Measurements from ENCODE around the gene GALNT10.

GALNT10 gene

DNA sequence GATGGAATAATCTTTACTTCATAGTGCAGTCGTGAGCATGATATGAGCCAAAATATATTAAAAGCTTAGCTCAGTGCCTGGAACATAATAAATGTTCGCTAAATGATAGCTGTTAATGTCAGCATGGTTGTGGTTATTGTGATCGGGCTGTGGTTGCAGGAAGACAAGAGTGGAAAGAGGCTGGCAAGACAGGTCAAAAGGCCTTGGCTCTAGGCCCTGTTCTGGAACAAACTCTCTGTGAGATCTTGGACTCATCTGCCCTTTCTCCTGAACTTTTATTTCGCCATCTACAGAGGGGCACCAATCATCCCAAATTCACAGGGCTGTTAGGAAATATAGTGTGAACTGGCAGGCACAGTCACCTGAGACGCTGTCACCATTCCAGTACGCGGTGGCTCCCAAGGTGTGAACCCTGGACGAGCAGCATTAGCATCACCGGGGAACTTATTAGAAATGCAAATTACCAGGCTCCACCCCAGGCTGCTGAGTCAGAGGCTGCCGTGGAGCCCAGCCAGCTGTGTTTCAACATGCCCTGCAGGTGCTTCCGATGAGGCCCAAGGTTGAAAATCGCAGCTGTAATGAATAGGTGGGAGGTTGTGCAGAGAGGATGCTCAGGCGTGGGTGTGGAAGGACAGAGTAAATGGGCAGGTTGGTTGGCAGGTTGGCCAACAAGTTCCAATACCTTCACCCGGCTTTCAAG is 205.0 kb downstream of the GALNT10 start:
- no CpG with 5 or more reads among the region's 14 CpGs for WGBS (ENCODE audit: extremely low coverage, insufficient coverage, insufficient read length)
- H3K9ac ChIP-seq (ENCODE audit: low read length): no peak overlapping the region
- H3K79me1 ChIP-seq (ENCODE audit: low read length): no peaks in the 10 kb centered on the region
- H3K9me3 ChIP-seq (ENCODE audit: insufficient read depth, low read depth, low read length): no peaks in the 10 kb centered on the region
- H2BK5ac ChIP-seq (ENCODE audit: low read depth, low read length, poor library complexity): no peak overlapping the region
- peaks cover 36 to 57% of the 10 kb centered on the region in 2 experiments for H3K36me3 ChIP-seq (ENCODE audit: control insufficient read depth in 1 of 2, insufficient read depth in 2 of 2, low read length in 2 of 2)
- no peak overlapping the region for H3K4me2 ChIP-seq (ENCODE audit: low read length)
- no peak overlapping the region for H2AFZ ChIP-seq (ENCODE audit: insufficient read depth, low read length, poor library complexity)
- H3K4ac ChIP-seq (ENCODE audit: low read depth, low read length): no peak overlapping the region
- no peak overlapping the region for H2BK12ac ChIP-seq (ENCODE audit: low read length)
- H3K4me3 ChIP-seq (ENCODE audit: low read depth, low read length): no peak overlapping the region
- H4K91ac ChIP-seq (ENCODE audit: low read depth, low read length): no peak overlapping the region
- H4K12ac ChIP-seq (ENCODE audit: low read depth, low read length): no peak overlapping the region
- no peak overlapping the region for H4K8ac ChIP-seq (ENCODE audit: low read depth, low read length)
- H3K14ac ChIP-seq (ENCODE audit: low read length): no peak overlapping the region
- H2BK120ac ChIP-seq (ENCODE audit: insufficient read depth, low read length, poor library complexity): no peak overlapping the region
- no peak overlapping the region for H3K18ac ChIP-seq (ENCODE audit: low read length)
- H3K79me2 ChIP-seq (ENCODE audit: control insufficient read depth, insufficient read depth, low read length, poor library complexity): no peaks in the 10 kb centered on the region
- H3K27me3 ChIP-seq (ENCODE audit: insufficient read depth, low read length): no peaks in the 10 kb centered on the region
- H3K4me1 ChIP-seq (ENCODE audit: control insufficient read depth in 1 of 2, insufficient read depth in 2 of 2, low read length in 2 of 2): no peaks in the 10 kb centered on the region
- H3K27ac ChIP-seq (ENCODE audit: low read depth, low read length): no peak overlapping the region
- H2AK5ac ChIP-seq (ENCODE audit: low read length): no peak overlapping the region
- no peak overlapping the region for H3K23ac ChIP-seq (ENCODE audit: low read length)
- no peak for DNase-seq

- Histone ChIP-seq H4K8ac (ENCODE audit: low read depth, low read length) (no peak overlapping the region), H3K14ac (ENCODE audit: low read length) (no peak overlapping the region), H3K4me1 (ENCODE audit: control insufficient read depth in 1 of 2, insufficient read depth in 2 of 2, low read length in 2 of 2) (no peaks in the 10 kb centered on the region), H2BK12ac (ENCODE audit: low read length) (no peak overlapping the region), H3K9me3 (ENCODE audit: insufficient read depth, low read depth, low read length) (no peaks in the 10 kb centered on the region), H3K4ac (ENCODE audit: low read depth, low read length) (no peak overlapping the region), H3K4me3 (ENCODE audit: low read depth, low read length) (no peak overlapping the region), H3K79me2 (ENCODE audit: control insufficient read depth, insufficient read depth, low read length, poor library complexity) (no peaks in the 10 kb centered on the region), H3K79me1 (ENCODE audit: low read length) (no peaks in the 10 kb centered on the region), H3K9ac (ENCODE audit: low read length) (no peak overlapping the region), H2AFZ (ENCODE audit: insufficient read depth, low read length, poor library complexity) (no peak overlapping the region), H4K12ac (ENCODE audit: low read depth, low read length) (no peak overlapping the region), H2AK5ac (ENCODE audit: low read length) (no peak overlapping the region), H3K27ac (ENCODE audit: low read depth, low read length) (no peak overlapping the region), H3K36me3 (ENCODE audit: control insufficient read depth in 1 of 2, insufficient read depth in 2 of 2, low read length in 2 of 2) (peaks cover 34 to 57% of the 10 kb centered on the region in 2 experiments), H3K18ac (ENCODE audit: low read length) (no peak overlapping the region), H3K4me2 (ENCODE audit: low read length) (no peak overlapping the region), H3K23ac (ENCODE audit: low read length) (no peak overlapping the region), H2BK5ac (ENCODE audit: low read depth, low read length, poor library complexity) (no peak overlapping the region), H2BK120ac (ENCODE audit: insufficient read depth, low read length, poor library complexity) (no peak overlapping the region), H4K91ac (ENCODE audit: low read depth, low read length) (no peak overlapping the region), H3K27me3 (ENCODE audit: insufficient read depth, low read length) (no peaks in the 10 kb centered on the region)
- DNase-seq: no peak
- no CpG with 5 or more reads among the region's 3 CpGs for WGBS (ENCODE audit: extremely low coverage, insufficient coverage, insufficient read length)
Measured at GRCh38 chr5:154396128-154396527, 205.6 kb downstream of the GALNT10 start.

DNA sequence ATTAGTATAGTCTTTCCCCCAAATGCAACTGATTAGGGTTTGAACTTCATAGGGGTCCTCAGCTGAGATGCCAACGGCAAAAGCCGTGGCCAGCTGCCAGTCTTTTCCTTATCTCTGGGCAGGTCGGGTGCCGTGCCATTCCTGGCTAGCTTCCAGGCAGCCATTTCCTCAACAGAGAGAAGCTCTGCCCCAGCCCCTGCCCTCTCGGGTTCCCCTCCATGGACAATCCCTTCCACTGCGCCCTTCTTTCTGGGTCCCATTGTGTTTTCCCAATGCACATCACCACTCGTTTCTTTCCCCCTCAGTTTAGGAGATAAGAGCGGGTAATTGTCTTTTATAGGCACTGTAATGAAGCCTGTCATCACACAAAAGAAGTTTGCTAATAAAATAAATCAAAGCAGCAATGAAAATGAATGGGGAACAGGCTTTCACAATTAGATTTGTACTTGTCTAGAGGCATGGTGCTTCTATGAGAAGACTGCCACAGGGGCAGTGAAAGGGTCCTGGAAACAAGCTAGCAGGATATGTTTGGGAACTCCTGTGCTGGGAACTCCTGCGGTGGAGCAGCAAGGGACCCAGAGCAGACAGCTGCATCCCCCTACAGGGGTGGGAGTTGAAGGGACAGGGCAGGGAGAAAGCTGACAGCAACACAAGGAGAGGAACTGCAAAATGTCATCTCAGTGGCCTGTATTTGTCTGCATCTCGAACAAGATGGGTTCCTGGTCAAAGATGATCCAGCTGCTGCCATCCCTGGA is 207.3 kb downstream of the GALNT10 start:
- Histone ChIP-seq H4K8ac (ENCODE audit: low read depth, low read length) (no peak overlapping the region), H2BK5ac (ENCODE audit: low read depth, low read length, poor library complexity) (no peak overlapping the region), H3K27ac (ENCODE audit: low read depth, low read length) (no peak overlapping the region), H2AK5ac (ENCODE audit: low read length) (no peak overlapping the region), H3K79me2 (ENCODE audit: control insufficient read depth, insufficient read depth, low read length, poor library complexity) (no peaks in the 10 kb centered on the region), H3K4ac (ENCODE audit: low read depth, low read length) (no peak overlapping the region), H2AFZ (ENCODE audit: insufficient read depth, low read length, poor library complexity) (no peak overlapping the region), H3K9me3 (ENCODE audit: insufficient read depth, low read depth, low read length) (no peaks in the 10 kb centered on the region), H2BK120ac (ENCODE audit: insufficient read depth, low read length, poor library complexity) (no peak overlapping the region), H3K4me1 (ENCODE audit: control insufficient read depth in 1 of 2, insufficient read depth in 2 of 2, low read length in 2 of 2) (no peaks in the 10 kb centered on the region), H3K14ac (ENCODE audit: low read length) (no peak overlapping the region), H2BK12ac (ENCODE audit: low read length) (no peak overlapping the region), H3K36me3 (ENCODE audit: control insufficient read depth in 1 of 2, insufficient read depth in 2 of 2, low read length in 2 of 2) (peaks cover 29 to 63% of the 10 kb centered on the region in 2 experiments), H4K91ac (ENCODE audit: low read depth, low read length) (no peak overlapping the region), H3K79me1 (ENCODE audit: low read length) (no peaks in the 10 kb centered on the region), H3K4me3 (ENCODE audit: low read depth, low read length) (no peak overlapping the region), H3K23ac (ENCODE audit: low read length) (no peak overlapping the region), H4K12ac (ENCODE audit: low read depth, low read length) (no peak overlapping the region), H3K9ac (ENCODE audit: low read length) (no peak overlapping the region), H3K18ac (ENCODE audit: low read length) (no peak overlapping the region), H3K27me3 (ENCODE audit: insufficient read depth, low read length) (no peaks in the 10 kb centered on the region), H3K4me2 (ENCODE audit: low read length) (no peak overlapping the region)
- DNase-seq: no peak
- no CpG with 5 or more reads among the region's 10 CpGs for WGBS (ENCODE audit: extremely low coverage, insufficient coverage, insufficient read length)

DNA sequence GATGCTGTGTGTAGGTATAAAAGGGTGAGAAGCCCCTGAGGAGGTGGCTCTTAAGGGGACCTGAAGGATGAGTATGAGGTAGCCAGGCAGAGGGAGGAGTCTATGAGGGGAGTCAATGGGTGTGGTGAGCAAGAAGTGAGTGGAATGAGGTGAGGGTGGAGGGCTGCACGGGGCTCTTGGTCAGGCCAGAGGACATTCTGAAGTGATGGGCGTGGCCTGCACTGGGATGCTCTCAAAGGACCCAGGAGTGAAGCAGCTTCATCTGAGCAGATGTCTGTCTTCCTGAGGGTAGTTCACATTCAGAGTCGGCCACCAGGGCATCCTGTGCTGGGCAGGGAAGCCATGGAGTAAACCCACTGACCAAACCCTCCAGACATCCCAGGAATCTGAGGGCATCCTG is 210.1 kb downstream of the GALNT10 start:
- no peak overlapping the region for H4K12ac ChIP-seq (ENCODE audit: low read depth, low read length)
- no peak overlapping the region for H2BK5ac ChIP-seq (ENCODE audit: low read depth, low read length, poor library complexity)
- H3K27me3 ChIP-seq (ENCODE audit: insufficient read depth, low read length): no peaks in the 10 kb centered on the region
- no peak overlapping the region for H3K18ac ChIP-seq (ENCODE audit: low read length)
- H4K8ac ChIP-seq (ENCODE audit: low read depth, low read length): no peak overlapping the region
- peaks cover 3 to 8% of the 10 kb centered on the region in 2 experiments for H3K4me1 ChIP-seq (ENCODE audit: control insufficient read depth in 1 of 2, insufficient read depth in 2 of 2, low read length in 2 of 2)
- DNase-seq: no peak
- no peak overlapping the region for H3K4me2 ChIP-seq (ENCODE audit: low read length)
- H3K27ac ChIP-seq (ENCODE audit: low read depth, low read length): no peak overlapping the region
- no peak overlapping the region for H2BK12ac ChIP-seq (ENCODE audit: low read length)
- H2BK120ac ChIP-seq (ENCODE audit: insufficient read depth, low read length, poor library complexity): no peak overlapping the region
- peaks cover 3% of the 10 kb centered on the region for H3K79me1 ChIP-seq (ENCODE audit: low read length)
- no peak overlapping the region for H3K9ac ChIP-seq (ENCODE audit: low read length)
- no peak overlapping the region for H3K4ac ChIP-seq (ENCODE audit: low read depth, low read length)
- no peak overlapping the region for H3K23ac ChIP-seq (ENCODE audit: low read length)
- H4K91ac ChIP-seq (ENCODE audit: low read depth, low read length): no peak overlapping the region
- no peak overlapping the region for H2AFZ ChIP-seq (ENCODE audit: insufficient read depth, low read length, poor library complexity)
- H3K14ac ChIP-seq (ENCODE audit: low read length): no peak overlapping the region
- H3K9me3 ChIP-seq (ENCODE audit: insufficient read depth, low read depth, low read length): no peaks in the 10 kb centered on the region
- H3K4me3 ChIP-seq (ENCODE audit: low read depth, low read length): no peak overlapping the region
- WGBS (ENCODE audit: extremely low coverage, insufficient coverage, insufficient read length): no CpG with 5 or more reads among the region's 3 CpGs
- H3K36me3 ChIP-seq (ENCODE audit: control insufficient read depth in 1 of 2, insufficient read depth in 2 of 2, low read length in 2 of 2): peaks cover 20 to 43% of the 10 kb centered on the region in 2 experiments
- no peak overlapping the region for H2AK5ac ChIP-seq (ENCODE audit: low read length)
- no peaks in the 10 kb centered on the region for H3K79me2 ChIP-seq (ENCODE audit: control insufficient read depth, insufficient read depth, low read length, poor library complexity)
